GM23248 (cell line): ENCODE results near the gene SVIP. TPM values are rescaled to one million over a fixed set of nuclear protein-coding genes. Genes with fewer than 3 reads are reported as not detected.

Experiments used
- DNase-seq: peaks from one replicate; pipeline ENCODE4 v3.0.0-alpha.2; 2015
- H2AFZ ChIP-seq: fragments of 200-600 bp; sonication (generic); 2 replicates; pipeline ENCODE4 v1.6.1; 2016; ENCODE audit warnings: antibody characterized with exemption
- H3F3A ChIP-seq: fragments of 200-600 bp; sonication (generic); 2 replicates; pipeline ENCODE4 v1.6.1; 2016; ENCODE audit warnings: mild to moderate bottlenecking, antibody characterized with exemption, mixed run types; ENCODE audit not compliant: insufficient read depth
- H3K27ac ChIP-seq: fragments of 200-600 bp; sonication (generic); 2 replicates; pipeline ENCODE4 v1.5.1; 2016; ENCODE audit warnings: mild to moderate bottlenecking
- H3K27me3 ChIP-seq: fragments of 200-600 bp; sonication (generic); replicated peaks from 2 replicates; pipeline ENCODE4 v1.6.1; 2016; ENCODE audit warnings: mild to moderate bottlenecking; ENCODE audit not compliant: insufficient read depth
- H3K36me3 ChIP-seq: fragments of 200-600 bp; sonication (generic); 2 replicates; pipeline ENCODE4 v1.6.1; 2016; ENCODE audit warnings: low read depth, mild to moderate bottlenecking
- H3K4me1 ChIP-seq: fragments of 200-600 bp; sonication (generic); 2 replicates; pipeline ENCODE4 v1.6.1; 2016; ENCODE audit warnings: mild to moderate bottlenecking; ENCODE audit not compliant: insufficient read depth
- H3K4me2 ChIP-seq: fragments of 200-600 bp; sonication (generic); one replicate; pipeline ENCODE4 v1.6.1; 2016; ENCODE audit warnings: mild to moderate bottlenecking; ENCODE audit not compliant: unreplicated experiment
- H3K4me3 ChIP-seq: fragments of 200-600 bp; sonication (generic); 2 replicates; pipeline ENCODE4 v1.5.1; 2016; ENCODE audit warnings: mild to moderate bottlenecking
- H3K79me2 ChIP-seq: fragments of 200-600 bp; sonication (generic); 2 replicates; pipeline ENCODE4 v1.6.1; 2016; ENCODE audit warnings: mild to moderate bottlenecking; ENCODE audit not compliant: insufficient read depth
- H3K9ac ChIP-seq: fragments of 200-600 bp; sonication (generic); 2 replicates; pipeline ENCODE4 v1.6.1; 2016; ENCODE audit warnings: mild to moderate bottlenecking
- H3K9me2 ChIP-seq: fragments of 200-600 bp; sonication (generic); 2 replicates; pipeline ENCODE4 v1.6.1; 2016; ENCODE audit warnings: mixed run types, mild to moderate bottlenecking, moderate library complexity; ENCODE audit not compliant: insufficient read depth
- H3K9me3 ChIP-seq: fragments of 200-600 bp; sonication (generic); one replicate; pipeline ENCODE4 v1.6.1; 2017; ENCODE audit warnings: low read depth
- H4K20me1 ChIP-seq: fragments of 200-600 bp; sonication (generic); 2 replicates; pipeline ENCODE4 v1.6.0; 2016; ENCODE audit not compliant: insufficient read depth
- EZH2 ChIP-seq: fragments of 200-600 bp; sonication (generic); IDR thresholded peaks from 2 replicates; pipeline ENCODE4 v1.6.1; 2018; ENCODE audit warnings: antibody characterized with exemption, mild to moderate bottlenecking; ENCODE audit not compliant: insufficient read depth, poor library complexity, severe bottlenecking
- EZH2phosphoT487 ChIP-seq: fragments of 200-600 bp; sonication (generic); IDR thresholded peaks from 2 replicates; pipeline ENCODE4 v1.6.1; 2018; ENCODE audit warnings: antibody characterized with exemption, moderate library complexity, mild to moderate bottlenecking, low read depth; ENCODE audit not compliant: insufficient read depth
- WGBS, 2 experiments: methylation state at CpG; one replicate each; pipeline ENCODE4 v1.1.6; 2015 to 2017; ENCODE audit warnings: low lambda C conversion rate in 2 of 2, low coverage in 1 of 2; ENCODE audit errors: missing lambda C conversion rate in 2 of 2; 5-methylcytosine and 5-hydroxymethylcytosine counted together
- in situ Hi-C: fragments of 300-500 bp; cut with MboI; formaldehyde crosslinking; loops from 2 replicates; pipeline ENCODE4 v1.15.0; 2020
- polyA plus RNA-seq: library from polyadenylated mRNA; unstranded; fragments of >200 nt; fragmentation: Nextera tagmentation; extraction: Ambion mirVana; gene quantifications from 2 replicates; pipeline ENCODE4 v1.2.1, GENCODE V29; 2016
- total RNA-seq: library from RNA; depleted of rRNA; stranded (reverse); fragments of >200 nt; shearing (Covaris generic); gene quantifications from 2 replicates; pipeline ENCODE4 v1.2.3, GENCODE V29; 2014

The SVIP gene
- total and polyA plus RNA-seq, 2 experiments from 2014 or later = 0.54 to 4.2 TPM

GRCh38 chr11:22800482-22800881 lies 29.1 kb downstream of the SVIP start:
- Histone ChIP-seq H3K36me3 (no peaks in the 10 kb centered on the region), H3K4me3 (no peak overlapping the region), H3F3A (no peaks in the 10 kb centered on the region), H3K27ac (no peak overlapping the region), H3K9me3 (no peaks in the 10 kb centered on the region), H4K20me1 (no peaks in the 10 kb centered on the region), H3K4me2 (no peak overlapping the region), H3K27me3 (0 out of 2 replicates have a peak, but pooled peaks cover 4% of the 10 kb centered on the region), H3K9ac (no peak overlapping the region), H3K9me2 (no peaks in the 10 kb centered on the region), H3K79me2 (no peaks in the 10 kb centered on the region), H2AFZ (no peak overlapping the region), H3K4me1 (no peaks in the 10 kb centered on the region)
- in situ Hi-C loops = no loop called here
- WGBS, 2 experiments = 41 to 48% methylated on average over 5 of the region's 5 CpGs
- TF ChIP-seq EZH2phosphoT487 = no peak
- no peak for TF ChIP-seq EZH2
- no peak for DNase-seq

GRCh38 chr11:22798901-22799300 lies 30.7 kb downstream of the SVIP start:
- no peaks in the 10 kb centered on the region for H4K20me1 ChIP-seq
- no peaks in the 10 kb centered on the region for H3K9me2 ChIP-seq
- no peak overlapping the region for H2AFZ ChIP-seq
- no peaks in the 10 kb centered on the region for H3K9me3 ChIP-seq
- 0 out of 2 replicates have a peak, but pooled peaks cover 4% of the 10 kb centered on the region for H3K27me3 ChIP-seq
- H3K4me2 ChIP-seq = no peak overlapping the region
- H3K36me3 ChIP-seq = no peaks in the 10 kb centered on the region
- no peak for TF ChIP-seq EZH2
- TF ChIP-seq EZH2phosphoT487 = no peak
- DNase-seq = no peak
- H3K4me1 ChIP-seq = no peaks in the 10 kb centered on the region
- in situ Hi-C loops = no loop called here
- H3K9ac ChIP-seq = no peak overlapping the region
- no peaks in the 10 kb centered on the region for H3K79me2 ChIP-seq
- H3F3A ChIP-seq = no peaks in the 10 kb centered on the region
- H3K27ac ChIP-seq = no peak overlapping the region
- no peak overlapping the region for H3K4me3 ChIP-seq
- WGBS, 2 experiments = 16 to 29% methylated on average over 1 of the region's 1 CpG

DNA sequence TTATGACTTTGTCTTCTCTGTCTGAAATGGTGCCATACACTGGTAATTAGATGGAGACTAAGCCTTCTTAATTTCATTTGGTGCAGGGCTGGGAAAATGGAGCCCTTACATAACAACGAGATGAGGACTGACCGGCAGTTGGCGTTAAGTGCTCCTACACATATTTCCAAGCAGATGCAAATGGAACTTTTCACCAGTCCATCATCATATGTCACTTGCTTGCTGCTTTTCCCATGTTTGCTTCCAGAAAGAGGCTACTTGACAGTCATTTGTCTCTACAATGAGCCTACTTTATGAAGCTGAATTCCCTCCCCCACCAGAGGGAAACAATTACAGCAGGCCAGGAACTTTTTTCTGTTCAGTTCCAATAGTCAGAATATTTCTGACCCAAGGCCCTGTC lies 32.6 kb downstream of the SVIP start:
- no peak for TF ChIP-seq EZH2phosphoT487
- TF ChIP-seq EZH2 = no peak
- Histone ChIP-seq H3F3A (no peaks in the 10 kb centered on the region), H3K4me3 (no peak overlapping the region), H3K9ac (no peak overlapping the region), H3K4me2 (no peak overlapping the region), H2AFZ (no peak overlapping the region), H4K20me1 (no peaks in the 10 kb centered on the region), H3K36me3 (no peaks in the 10 kb centered on the region), H3K4me1 (peaks cover 8% of the 10 kb centered on the region; the same call in 1 of the 2 replicates), H3K9me3 (no peaks in the 10 kb centered on the region), H3K27me3 (0 out of 2 replicates have a peak, but pooled peaks cover 4% of the 10 kb centered on the region), H3K9me2 (no peaks in the 10 kb centered on the region), H3K79me2 (no peaks in the 10 kb centered on the region), H3K27ac (no peak overlapping the region)
- in situ Hi-C loops = no loop called here
- no peak for DNase-seq
- 82 to 92% methylated on average over 3 of the region's 3 CpGs for WGBS, 2 experiments

DNA sequence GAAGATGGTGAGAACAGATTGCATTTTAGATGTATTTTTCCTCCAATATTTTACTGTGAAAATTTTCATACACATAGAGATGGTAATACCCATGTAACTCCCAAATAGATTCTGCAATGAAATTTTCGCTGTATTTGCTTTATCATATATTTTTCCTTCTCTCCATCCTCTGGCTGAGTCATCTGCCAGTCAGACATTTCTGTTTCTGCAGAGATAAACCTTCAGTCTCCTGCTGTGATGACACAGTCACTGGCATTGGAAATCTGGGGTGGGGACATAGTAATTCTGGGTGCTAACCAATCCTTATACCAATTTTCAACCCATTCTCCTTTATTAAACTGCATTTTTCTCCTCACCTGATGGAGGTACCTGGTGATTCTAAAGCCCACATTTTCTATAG lies 33.7 kb downstream of the SVIP start:
- peak; percentile 15 for DNase-seq
- Histone ChIP-seq H3F3A (no peaks in the 10 kb centered on the region), H3K9ac (no peak overlapping the region), H3K27me3 (0 out of 2 replicates have a peak, but pooled peaks cover 4% of the 10 kb centered on the region), H3K4me2 (no peak overlapping the region), H3K27ac (no peak overlapping the region), H3K79me2 (no peaks in the 10 kb centered on the region), H3K36me3 (no peaks in the 10 kb centered on the region), H3K9me3 (no peaks in the 10 kb centered on the region), H4K20me1 (no peaks in the 10 kb centered on the region), H3K4me3 (no peak overlapping the region), H3K4me1 (peaks cover 10% of the 10 kb centered on the region; the same call in 1 of the 2 replicates), H2AFZ (no peak overlapping the region), H3K9me2 (no peaks in the 10 kb centered on the region)
- in situ Hi-C loops = no loop called here
- TF ChIP-seq EZH2 (no peak), EZH2phosphoT487 (no peak)
- 11 to 27% methylated on average over 1 of the region's 1 CpG for whole genome bisulfite sequencing, 2 experiments

- H4K20me1 ChIP-seq = no peaks in the 10 kb centered on the region
- peaks cover 10% of the 10 kb centered on the region; the same call in 1 of the 2 replicates for H3K4me1 ChIP-seq
- WGBS, 2 experiments = 21 to 26% methylated on average over 3 of the region's 3 CpGs
- in situ Hi-C loops = no loop called here
- H3K27me3 ChIP-seq = no peaks in the 10 kb centered on the region
- H3K9me3 ChIP-seq = no peaks in the 10 kb centered on the region
- no peaks in the 10 kb centered on the region for H3K36me3 ChIP-seq
- H3K4me2 ChIP-seq = no peak overlapping the region
- no peak overlapping the region for H3K27ac ChIP-seq
- H3K4me3 ChIP-seq = no peak overlapping the region
- no peaks in the 10 kb centered on the region for H3K9me2 ChIP-seq
- no peak overlapping the region for H3K9ac ChIP-seq
- no peaks in the 10 kb centered on the region for H3F3A ChIP-seq
- DNase-seq = peak; percentile 83
- TF ChIP-seq EZH2 (no peak), EZH2phosphoT487 (no peak)
- H3K79me2 ChIP-seq = no peaks in the 10 kb centered on the region
- H2AFZ ChIP-seq = no peak overlapping the region
Measured at GRCh38 chr11:22792497-22792896, 37.1 kb downstream of the SVIP start.
